ENCODE measurements around the gene HDAC4. TPM values are rescaled to one million over a fixed set of nuclear protein-coding genes. Genes with fewer than 3 reads are reported as not detected.

Gene HDAC4
- total RNA-seq, 2 donors from 2014 or later = 22.3 to 48.6 TPM

GRCh38 chr2:239110595-239111048, 290.2 kb downstream of the HDAC4 start:
- DNase-seq (ENCODE audit: low spot score) (no peak), ATAC-seq (no peak)
- H3K9me3 Mint-ChIP-seq = no peaks in the 10 kb centered on the region
- H3K27ac Mint-ChIP-seq = no peak overlapping the region
- peaks cover 4% of the 10 kb centered on the region for H3K36me3 Mint-ChIP-seq
- no peak overlapping the region for H3K4me3 Mint-ChIP-seq
- no peaks in the 10 kb centered on the region for H3K4me1 Mint-ChIP-seq (ENCODE audit: low read depth in 2 of 2)
- no peaks in the 10 kb centered on the region for H3K27me3 Mint-ChIP-seq

- ATAC-seq (no peak), DNase-seq (ENCODE audit: low spot score) (no peak)
- H3K9me3 Mint-ChIP-seq = no peaks in the 10 kb centered on the region
- no peak overlapping the region for H3K4me3 Mint-ChIP-seq
- no peaks in the 10 kb centered on the region for H3K27me3 Mint-ChIP-seq
- no peaks in the 10 kb centered on the region for H3K4me1 Mint-ChIP-seq (ENCODE audit: low read depth in 2 of 2)
- peaks cover 4% of the 10 kb centered on the region for H3K36me3 Mint-ChIP-seq
- H3K27ac Mint-ChIP-seq = no peak overlapping the region
Measured at GRCh38 chr2:239109928-239110545, 290.8 kb downstream of the HDAC4 start.

DNA sequence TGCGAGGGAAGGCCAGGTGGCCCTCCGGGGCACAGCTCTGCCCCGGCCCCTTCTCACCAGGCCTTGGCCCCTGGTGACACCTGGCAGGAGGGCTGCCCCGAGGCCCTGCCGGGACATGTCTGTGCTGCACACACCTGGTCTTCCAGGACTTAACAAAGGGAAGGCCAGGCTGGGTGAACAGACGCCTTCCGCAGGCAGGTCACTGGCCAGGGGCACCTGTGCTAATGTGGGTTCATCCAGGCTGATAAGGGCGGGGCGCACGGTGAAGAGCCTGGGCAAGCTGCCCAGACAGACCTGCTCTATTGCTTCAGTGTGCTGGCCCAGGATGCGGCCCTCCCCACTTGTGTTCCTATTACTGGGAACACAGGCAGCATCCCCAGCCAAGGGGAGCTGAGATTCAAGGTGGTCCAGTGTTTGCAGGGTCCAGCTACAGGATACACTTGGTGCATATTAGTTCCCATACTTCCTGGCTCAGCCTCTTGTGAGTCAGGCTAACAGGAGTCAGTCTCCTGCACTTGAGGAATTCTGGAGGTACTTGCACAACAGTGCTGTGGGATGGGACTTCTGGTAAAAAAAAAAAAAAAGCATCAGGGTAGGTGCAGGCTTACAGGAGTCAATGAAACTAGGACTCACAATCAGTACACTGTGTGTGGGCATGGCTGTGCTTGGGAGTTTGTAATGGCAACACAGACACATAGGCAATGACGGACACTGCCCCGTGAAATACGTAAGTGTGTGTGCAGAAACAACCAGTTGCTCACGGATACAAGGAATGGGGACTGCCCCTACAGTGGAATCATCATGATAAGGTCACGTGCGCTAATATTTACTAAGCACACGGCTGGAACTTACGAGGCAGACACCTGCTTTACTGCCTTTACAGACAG, 291.5 kb downstream of the HDAC4 start:
- DNase-seq (ENCODE audit: low spot score) (no peak), ATAC-seq (no peak)
- H3K4me1 Mint-ChIP-seq (ENCODE audit: low read depth in 2 of 2) = no peaks in the 10 kb centered on the region
- no peaks in the 10 kb centered on the region for H3K27me3 Mint-ChIP-seq
- no peak overlapping the region for H3K27ac Mint-ChIP-seq
- H3K4me3 Mint-ChIP-seq = no peak overlapping the region
- no peaks in the 10 kb centered on the region for H3K9me3 Mint-ChIP-seq
- H3K36me3 Mint-ChIP-seq = peaks cover 4% of the 10 kb centered on the region

- Mint-ChIP-seq H3K36me3 (peaks cover 4% of the 10 kb centered on the region), H3K4me1 (ENCODE audit: low read depth in 2 of 2) (no peaks in the 10 kb centered on the region), H3K9me3 (no peaks in the 10 kb centered on the region), H3K4me3 (no peak overlapping the region), H3K27ac (no peak overlapping the region), H3K27me3 (no peaks in the 10 kb centered on the region)
- DNase-seq (ENCODE audit: low spot score) = no peak
- no peak for ATAC-seq
Measured at GRCh38 chr2:239108459-239108858, 292.4 kb downstream of the HDAC4 start.

GRCh38 chr2:239107936-239108335, 292.9 kb downstream of the HDAC4 start:
- no peak overlapping the region for H3K4me3 Mint-ChIP-seq
- H3K27ac Mint-ChIP-seq = no peak overlapping the region
- H3K36me3 Mint-ChIP-seq = peaks cover 4% of the 10 kb centered on the region
- no peaks in the 10 kb centered on the region for H3K9me3 Mint-ChIP-seq
- DNase-seq (ENCODE audit: low spot score) (no peak), ATAC-seq (no peak)
- no peaks in the 10 kb centered on the region for H3K4me1 Mint-ChIP-seq (ENCODE audit: low read depth in 2 of 2)
- no peaks in the 10 kb centered on the region for H3K27me3 Mint-ChIP-seq

- no peak overlapping the region for H3K4me3 Mint-ChIP-seq
- ATAC-seq (no peak), DNase-seq (ENCODE audit: low spot score) (no peak)
- peaks cover 4% of the 10 kb centered on the region for H3K36me3 Mint-ChIP-seq
- no peaks in the 10 kb centered on the region for H3K9me3 Mint-ChIP-seq
- no peaks in the 10 kb centered on the region for H3K27me3 Mint-ChIP-seq
- H3K4me1 Mint-ChIP-seq (ENCODE audit: low read depth in 2 of 2) = no peaks in the 10 kb centered on the region
- no peak overlapping the region for H3K27ac Mint-ChIP-seq
Measured at GRCh38 chr2:239106966-239107365, 293.9 kb downstream of the HDAC4 start.

DNA sequence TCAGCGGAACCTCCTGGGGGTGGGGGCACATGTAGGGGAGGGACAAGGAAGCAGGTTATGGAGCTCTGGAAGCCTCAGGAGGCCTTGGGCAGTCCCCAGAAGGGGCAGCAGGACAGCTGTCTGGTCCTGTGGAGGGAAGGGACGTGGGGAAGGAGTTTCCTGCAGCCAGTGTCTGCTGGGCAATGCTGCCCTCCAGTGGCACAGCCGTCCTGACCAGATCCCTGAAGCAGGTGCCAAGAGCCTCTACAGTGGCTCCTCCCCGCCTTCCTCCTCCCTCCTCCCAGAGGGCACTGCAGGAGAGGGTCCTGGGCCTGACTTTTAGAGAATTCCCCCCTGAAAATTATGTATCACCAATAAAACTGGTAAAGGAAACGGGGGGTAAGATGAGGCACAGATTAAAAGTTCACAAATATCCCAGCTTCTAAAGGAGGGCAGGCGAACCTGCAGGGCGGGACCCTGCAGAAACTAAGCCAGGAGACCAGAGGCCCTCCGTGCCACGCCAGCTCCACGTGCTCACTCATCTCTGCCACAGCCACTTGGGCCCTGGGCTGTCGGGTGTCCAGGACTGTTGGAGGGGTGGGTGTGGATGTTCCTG, 294.4 kb downstream of the HDAC4 start:
- H3K4me1 Mint-ChIP-seq (ENCODE audit: low read depth in 2 of 2) = no peaks in the 10 kb centered on the region
- H3K27me3 Mint-ChIP-seq = no peaks in the 10 kb centered on the region
- no peaks in the 10 kb centered on the region for H3K9me3 Mint-ChIP-seq
- peaks cover 4% of the 10 kb centered on the region for H3K36me3 Mint-ChIP-seq
- ATAC-seq (no peak), DNase-seq (ENCODE audit: low spot score) (no peak)
- H3K27ac Mint-ChIP-seq = no peak overlapping the region
- H3K4me3 Mint-ChIP-seq = no peak overlapping the region

DNA sequence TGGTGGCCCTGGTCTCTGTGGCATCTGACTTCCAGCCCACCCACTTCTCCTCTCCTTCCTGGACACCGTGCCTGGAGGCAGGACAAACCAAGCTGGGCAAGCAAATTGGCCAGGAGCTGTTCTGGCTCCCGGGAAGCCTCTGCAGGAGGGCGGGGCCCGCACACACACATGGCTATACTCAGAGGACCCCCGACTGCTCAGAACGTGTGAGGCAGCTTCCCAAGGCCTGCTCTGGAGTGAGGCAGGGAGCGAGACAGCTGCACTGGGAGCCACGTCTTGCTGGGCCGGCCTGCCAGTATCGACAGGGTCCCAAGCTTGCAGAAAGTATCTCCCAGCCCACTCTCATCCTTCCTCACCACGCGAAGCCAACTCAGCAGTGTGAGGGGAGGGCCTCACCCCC, 295.6 kb downstream of the HDAC4 start:
- Mint-ChIP-seq H3K36me3 (no peaks in the 10 kb centered on the region), H3K27ac (no peak overlapping the region), H3K9me3 (no peaks in the 10 kb centered on the region), H3K4me1 (ENCODE audit: low read depth in 2 of 2) (peaks cover 0 to 2% of the 10 kb centered on the region in 2 donors), H3K27me3 (no peaks in the 10 kb centered on the region), H3K4me3 (no peak overlapping the region)
- ATAC-seq (no peak), DNase-seq (ENCODE audit: low spot score) (no peak)

DNA sequence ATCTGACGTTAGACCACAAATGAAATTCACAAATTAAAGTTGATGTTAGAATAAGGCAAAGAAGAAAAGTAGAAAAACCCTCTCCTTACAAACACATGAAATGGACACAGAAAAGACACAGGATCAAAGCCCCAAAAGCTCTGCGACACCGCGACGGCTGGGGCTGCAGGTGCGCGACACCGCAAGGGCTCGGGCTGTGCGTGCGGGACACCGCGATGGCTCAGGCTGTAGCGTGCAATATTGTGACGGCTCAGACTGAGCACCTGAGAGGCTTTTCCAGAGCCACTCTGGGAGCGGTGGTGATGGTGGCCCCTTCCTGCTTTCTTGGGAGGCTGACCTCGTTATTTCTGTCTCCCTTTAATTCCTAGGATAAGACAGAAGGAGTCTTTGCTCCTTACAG, 296.0 kb downstream of the HDAC4 start:
- no peaks in the 10 kb centered on the region for H3K36me3 Mint-ChIP-seq
- H3K9me3 Mint-ChIP-seq = no peaks in the 10 kb centered on the region
- H3K4me3 Mint-ChIP-seq = no peak overlapping the region
- H3K27me3 Mint-ChIP-seq = no peaks in the 10 kb centered on the region
- peaks cover 0 to 3% of the 10 kb centered on the region in 2 donors for H3K4me1 Mint-ChIP-seq (ENCODE audit: low read depth in 2 of 2)
- DNase-seq (ENCODE audit: low spot score) = no peak
- no peak for ATAC-seq
- H3K27ac Mint-ChIP-seq = no peak overlapping the region

GRCh38 chr2:239103125-239104098, 297.4 kb downstream of the HDAC4 start:
- ATAC-seq (no peak), DNase-seq (ENCODE audit: low spot score) (no peak)
- Mint-ChIP-seq H3K4me3 (no peak overlapping the region), H3K36me3 (no peaks in the 10 kb centered on the region), H3K27ac (no peak overlapping the region), H3K9me3 (no peaks in the 10 kb centered on the region), H3K4me1 (ENCODE audit: low read depth in 2 of 2) (peaks cover 5 to 8% of the 10 kb centered on the region in 2 donors), H3K27me3 (no peaks in the 10 kb centered on the region)

DNA sequence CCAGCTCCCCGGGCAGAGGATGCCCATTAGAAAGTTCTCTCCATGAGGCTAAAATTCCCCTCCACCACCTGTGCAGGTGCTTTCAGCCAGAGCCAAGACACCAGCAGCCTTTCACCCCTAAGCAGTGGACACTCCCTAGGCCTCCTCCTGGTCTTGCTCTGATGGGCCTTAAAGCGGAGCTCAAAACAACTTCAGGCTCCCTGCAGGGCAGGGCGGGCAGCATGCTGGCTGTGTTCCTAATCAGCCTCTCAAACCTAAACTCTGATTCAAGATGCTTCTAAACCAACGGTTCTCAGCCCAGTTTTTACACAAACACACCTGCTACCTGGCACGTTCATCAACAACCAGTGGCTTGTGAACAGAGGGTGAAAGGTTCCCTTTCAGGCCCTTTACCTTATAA, 298.6 kb downstream of the HDAC4 start:
- ATAC-seq (no peak), DNase-seq (ENCODE audit: low spot score) (no peak)
- no peaks in the 10 kb centered on the region for H3K36me3 Mint-ChIP-seq
- peaks cover 10 to 16% of the 10 kb centered on the region in 2 donors for H3K4me1 Mint-ChIP-seq (ENCODE audit: low read depth in 2 of 2)
- H3K4me3 Mint-ChIP-seq = no peak overlapping the region
- no peaks in the 10 kb centered on the region for H3K9me3 Mint-ChIP-seq
- no peak overlapping the region for H3K27ac Mint-ChIP-seq
- no peaks in the 10 kb centered on the region for H3K27me3 Mint-ChIP-seq

DNA sequence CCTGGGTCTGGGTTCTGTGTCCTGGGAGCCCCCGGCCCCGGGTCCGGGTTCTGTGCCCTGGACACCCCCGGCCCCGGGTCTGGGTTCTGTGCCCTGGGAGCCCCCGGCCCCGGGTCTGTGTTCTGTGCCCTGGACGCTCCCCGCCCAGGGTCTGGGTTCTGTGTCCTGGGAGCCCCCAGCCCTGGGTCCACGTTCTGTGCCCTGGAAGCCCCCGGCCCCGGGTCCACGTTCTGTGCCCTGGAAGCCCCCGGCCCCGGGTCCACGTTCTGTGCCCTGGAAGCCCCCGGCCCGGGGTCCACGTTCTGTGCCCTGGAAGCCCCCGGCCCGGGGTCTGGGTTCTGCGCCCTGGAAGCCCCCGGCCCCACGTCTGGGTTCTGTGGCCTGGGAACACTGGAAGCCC, 299.0 kb downstream of the HDAC4 start:
- Mint-ChIP-seq H3K9me3 (no peaks in the 10 kb centered on the region), H3K27me3 (no peaks in the 10 kb centered on the region), H3K4me1 (ENCODE audit: low read depth in 2 of 2) (peaks cover 10 to 17% of the 10 kb centered on the region in 2 donors), H3K27ac (no peak overlapping the region), H3K36me3 (no peaks in the 10 kb centered on the region), H3K4me3 (no peak overlapping the region)
- DNase-seq (ENCODE audit: low spot score) (no peak), ATAC-seq (no peak)

DNA sequence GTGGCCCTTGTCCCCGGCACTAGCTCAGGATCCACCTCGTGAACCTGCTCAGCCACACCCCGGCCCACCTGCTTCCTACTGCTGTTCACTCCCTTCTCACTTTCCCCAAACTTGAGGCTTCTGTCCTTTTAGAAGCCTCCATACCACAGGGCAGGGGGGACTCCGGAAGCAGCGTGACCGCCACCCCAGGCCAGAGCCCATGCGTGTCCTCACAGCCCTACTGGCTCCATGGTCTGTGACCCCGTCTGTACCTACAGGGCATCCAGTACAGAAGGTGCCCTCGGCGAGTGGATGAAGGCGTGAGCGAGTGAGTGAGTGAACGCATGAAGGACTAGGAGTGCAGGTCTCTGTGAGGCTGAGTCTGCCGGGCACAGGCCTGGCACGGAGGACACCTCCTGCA, 299.7 kb downstream of the HDAC4 start:
- H3K36me3 Mint-ChIP-seq = no peaks in the 10 kb centered on the region

More for the DNA sequence above, 299.7 kb downstream of the HDAC4 start:
- Mint-ChIP-seq H3K4me3 (no peak overlapping the region), H3K27me3 (no peaks in the 10 kb centered on the region), H3K27ac (no peak overlapping the region), H3K4me1 (ENCODE audit: low read depth in 2 of 2) (peaks cover 10 to 19% of the 10 kb centered on the region in 2 donors), H3K9me3 (no peaks in the 10 kb centered on the region)
- DNase-seq (ENCODE audit: low spot score) = no peak
- no peak for ATAC-seq
